HG02798 (cell line): ENCODE measurements around the gene ACYP2.
"Not testable (repeated sequence)": the region's sequence is repeated elsewhere in the genome, so short reads cannot be mapped to it uniquely, and the experiment has no call there.

Source experiments
- ATAC-seq: cut with Tn5 transposase; IDR thresholded peaks from one replicate; pipeline ENCODE4 v1.9.1; 2021; ENCODE audit warnings: mild to moderate bottlenecking; ENCODE audit not compliant: unreplicated experiment, poor library complexity

ACYP2 gene

DNA sequence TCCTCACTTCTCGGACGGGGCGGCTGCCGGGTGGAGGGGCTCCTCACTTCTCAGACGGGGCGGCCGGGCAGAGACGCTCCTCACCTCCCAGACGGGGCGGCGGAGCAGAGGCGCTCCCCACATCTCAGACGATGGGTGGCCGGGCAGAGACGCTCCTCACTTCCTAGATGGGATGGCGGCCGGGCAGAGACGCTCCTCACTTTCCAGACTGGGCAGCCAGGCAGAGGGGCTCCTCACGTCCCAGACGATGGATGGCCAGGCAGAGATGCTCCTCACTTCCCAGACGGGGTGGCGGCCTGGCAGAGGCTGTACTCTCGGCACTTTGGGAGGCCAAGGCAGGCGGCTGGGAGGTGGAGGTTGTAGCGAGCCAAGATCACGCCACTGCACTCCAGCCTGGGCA is 19.3 kb upstream of the ACYP2 start:
- not testable (repeated sequence) for ATAC-seq

DNA sequence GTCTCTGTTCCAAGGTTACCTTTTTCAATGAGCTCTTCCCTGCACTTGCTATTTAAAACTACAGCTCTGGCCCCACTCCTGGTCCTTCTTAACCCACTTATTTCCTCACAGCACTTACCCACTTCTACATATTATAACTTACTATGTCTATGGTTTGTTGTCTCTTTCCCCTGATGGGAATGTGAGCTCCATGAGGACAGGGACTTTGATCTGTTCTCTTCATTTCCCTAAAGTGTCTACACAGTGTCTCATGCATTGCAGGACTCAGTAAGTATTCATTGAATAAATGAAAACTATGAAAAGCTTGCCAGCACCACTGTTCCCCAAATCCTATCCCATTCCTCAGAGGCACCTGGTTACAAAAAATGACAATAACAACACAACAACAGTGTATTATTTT is 18.3 kb upstream of the ACYP2 start:
- ATAC-seq = no peak

DNA sequence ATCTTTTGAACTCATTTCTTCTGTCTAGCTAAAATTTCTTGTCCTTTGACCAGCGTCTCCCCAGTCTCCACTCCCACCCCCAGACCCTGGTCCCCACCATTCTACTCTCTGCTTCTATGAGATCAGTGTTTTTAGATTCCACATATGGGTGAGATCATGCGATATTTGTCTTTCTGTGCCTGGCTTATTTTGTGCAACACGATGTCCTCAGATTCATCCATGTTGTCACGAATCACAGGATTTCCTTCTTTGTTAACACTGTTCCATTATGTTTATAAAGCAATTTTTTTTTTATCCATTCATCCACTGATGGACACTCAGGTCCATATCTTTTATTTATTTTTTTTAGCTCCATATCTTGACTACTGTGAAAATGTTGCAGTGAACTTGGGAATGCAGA is 16.0 kb upstream of the ACYP2 start:
- ATAC-seq = no peak

DNA sequence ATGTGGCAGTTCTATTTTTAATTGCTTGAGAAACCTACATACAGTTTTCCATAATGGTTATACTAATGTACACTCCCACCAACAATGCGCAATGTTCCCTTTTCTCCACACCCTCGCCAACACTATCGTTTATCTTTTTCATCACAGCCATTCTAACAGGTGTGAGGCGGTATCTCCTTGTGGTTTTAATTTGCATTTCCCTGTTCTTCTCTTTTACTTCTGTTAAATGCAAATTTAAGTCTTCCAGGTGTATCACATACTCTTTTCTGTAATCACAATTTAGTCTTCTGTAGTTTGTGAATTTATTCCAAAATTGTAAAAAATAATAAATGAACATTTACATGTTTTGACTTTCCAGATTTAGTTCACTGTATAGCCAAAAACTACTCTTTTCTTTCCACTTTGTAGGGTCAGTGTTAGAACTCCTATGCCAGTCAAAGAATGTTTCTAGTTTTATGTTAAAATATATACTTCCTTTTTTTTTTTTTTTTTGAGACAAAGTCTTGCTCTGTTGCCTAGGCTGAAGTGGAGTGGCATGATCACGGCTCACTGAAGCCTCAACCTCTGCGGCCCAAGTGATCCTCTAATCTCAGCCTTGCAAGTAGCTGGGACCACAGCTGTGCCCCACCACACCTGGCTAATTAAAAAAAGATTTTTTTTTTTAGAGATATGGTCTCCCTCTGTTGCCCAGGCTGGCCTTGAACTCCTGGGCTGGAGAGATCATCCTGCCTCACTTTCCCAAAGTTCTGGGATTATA is 15.4 kb upstream of the ACYP2 start:
- peak; percentile 78 for ATAC-seq

DNA sequence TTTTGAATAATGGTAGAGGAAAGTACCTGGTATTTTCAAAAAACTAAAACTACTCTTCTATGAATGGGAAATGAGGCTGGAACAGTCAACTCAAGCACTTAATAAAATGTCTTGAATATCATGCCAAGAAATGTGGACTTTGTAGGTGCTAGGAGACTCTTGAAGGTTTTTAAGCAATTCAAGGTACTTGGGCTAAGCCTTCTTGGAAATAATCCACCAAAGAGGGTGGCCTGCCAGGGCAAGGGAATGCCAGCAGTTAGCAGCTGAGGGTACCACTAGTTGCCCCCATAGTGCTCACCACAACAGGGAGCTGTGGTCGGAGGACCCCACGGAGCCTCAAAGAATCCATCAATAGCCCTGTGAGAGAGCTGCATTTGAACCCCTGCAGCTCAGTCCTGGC is 14.6 kb upstream of the ACYP2 start:
- ATAC-seq = no peak

DNA sequence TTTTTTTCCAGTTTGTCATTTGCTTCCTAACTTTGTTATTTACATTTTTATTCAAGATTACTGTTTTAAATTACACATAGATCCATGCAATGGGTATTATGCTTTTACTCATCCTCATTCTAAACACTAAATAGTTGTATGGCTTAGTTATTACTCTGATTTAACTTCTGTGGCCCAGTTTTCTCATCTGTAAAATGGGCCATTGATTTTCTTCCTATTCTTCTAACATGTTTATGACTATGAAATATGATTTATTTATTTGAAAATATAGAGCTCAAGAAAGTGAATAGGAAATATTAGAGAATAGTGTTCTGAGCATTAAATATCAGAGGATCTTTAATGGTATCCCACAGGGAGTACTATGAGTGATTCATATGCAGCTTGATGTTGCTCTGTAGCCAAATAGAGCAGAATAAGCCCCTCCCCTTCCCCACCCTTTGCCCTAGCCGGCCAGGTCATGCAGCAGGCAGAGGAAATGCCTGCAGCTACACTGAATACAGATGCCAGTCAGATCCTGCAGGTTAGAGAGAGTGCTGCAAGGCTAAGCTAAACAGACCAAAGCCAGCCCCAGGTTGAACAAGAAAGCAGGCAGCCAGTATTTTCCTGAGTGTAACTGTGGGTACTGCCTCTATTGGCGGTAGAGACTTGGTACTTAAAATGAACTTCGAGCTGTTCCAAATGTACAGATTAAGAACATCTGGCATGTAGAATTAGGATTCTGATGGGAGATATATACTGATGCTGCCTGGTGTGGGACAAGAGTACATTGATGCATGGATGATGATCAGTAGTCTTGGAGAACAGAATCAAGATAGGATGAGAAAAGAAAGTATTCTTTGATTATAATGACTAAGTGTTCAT is 11.7 kb upstream of the ACYP2 start:
- ATAC-seq = peak; percentile 44

DNA sequence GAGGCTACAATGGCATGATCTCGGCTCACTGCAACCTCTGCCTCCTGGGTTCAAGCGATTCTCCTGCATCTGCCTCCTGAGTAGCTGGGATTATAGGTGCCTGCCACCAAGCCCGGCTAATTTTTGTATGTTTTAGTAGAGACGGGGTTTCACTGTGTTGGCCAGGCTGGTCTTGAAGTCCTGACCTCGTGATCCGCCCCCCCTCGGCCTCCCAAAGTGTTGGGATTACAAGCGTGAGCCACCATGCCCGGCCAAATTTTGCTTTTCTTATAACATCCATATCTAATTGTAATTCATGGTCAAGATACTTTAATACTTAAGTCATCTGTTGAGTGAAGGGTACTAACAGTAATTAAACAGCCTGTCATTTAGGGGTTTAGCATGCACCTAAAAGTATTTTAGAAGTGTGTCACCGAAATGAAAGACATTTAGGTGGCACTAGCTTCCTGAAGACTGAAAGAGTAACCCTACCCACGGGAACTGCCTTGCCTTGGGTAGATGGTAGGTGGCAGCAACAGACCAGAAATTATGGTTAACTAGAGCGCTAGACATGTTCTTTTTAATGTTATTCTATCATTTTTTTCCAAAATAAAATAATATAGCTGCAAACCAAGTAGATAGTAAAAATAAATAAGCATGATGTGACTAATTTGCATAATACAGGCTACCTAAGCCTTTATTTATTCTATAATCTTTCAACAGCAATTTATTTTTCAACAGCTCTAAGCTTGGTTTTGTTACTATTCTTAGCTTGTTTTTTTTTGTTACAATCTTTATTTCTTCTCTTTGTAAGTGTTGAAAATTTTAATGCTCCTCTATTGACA is 8.6 kb upstream of the ACYP2 start:
- ATAC-seq = no peak

DNA sequence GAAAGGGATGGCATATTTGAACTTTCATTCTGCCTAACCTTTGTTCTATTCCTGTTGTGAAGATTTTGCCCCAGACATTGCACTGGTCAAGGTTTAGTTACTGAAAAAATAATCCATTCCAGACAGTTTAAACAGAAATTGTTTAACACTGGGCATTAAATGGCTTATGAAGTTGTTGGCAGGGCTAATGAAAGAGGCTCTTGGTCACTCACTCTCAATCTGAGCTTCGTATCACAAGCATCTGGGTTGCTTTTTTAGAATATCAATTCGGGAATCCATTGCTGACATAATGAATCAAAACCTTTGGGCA is 8.0 kb upstream of the ACYP2 start:
- no peak for ATAC-seq

DNA sequence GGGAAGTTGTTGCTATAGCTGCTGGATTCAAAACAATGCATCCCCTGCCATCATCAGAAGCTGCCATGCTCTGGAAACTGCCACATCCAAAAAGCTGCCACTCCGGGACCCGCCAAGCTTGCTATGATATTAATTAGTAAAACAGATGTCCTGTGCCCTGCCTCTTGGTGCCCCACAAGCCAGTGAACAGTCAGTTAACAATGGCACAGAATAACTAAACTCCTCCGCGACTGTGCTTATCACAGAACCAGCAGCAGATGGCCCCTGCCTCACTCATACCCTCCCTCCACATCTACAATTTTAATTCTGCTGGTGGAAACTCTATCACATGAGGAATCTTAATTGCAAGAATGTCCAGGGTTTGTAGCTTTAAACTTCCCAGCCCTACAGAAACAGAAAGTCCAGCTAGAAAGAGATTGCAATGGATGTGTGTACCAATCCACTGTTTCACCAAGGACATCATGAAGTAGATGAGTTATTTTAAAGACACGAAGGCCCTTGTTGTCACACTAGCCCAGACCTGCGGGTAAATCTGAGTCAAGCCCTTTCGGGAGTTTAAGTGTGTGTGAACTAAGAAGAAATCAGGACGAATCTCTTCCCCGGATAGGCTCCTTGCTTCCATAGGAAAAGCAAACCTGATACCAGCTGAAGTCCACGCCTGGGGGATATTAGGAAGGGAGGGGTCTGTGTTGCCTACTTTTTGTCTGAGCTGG is 7.4 kb upstream of the ACYP2 start:
- no peak for ATAC-seq

DNA sequence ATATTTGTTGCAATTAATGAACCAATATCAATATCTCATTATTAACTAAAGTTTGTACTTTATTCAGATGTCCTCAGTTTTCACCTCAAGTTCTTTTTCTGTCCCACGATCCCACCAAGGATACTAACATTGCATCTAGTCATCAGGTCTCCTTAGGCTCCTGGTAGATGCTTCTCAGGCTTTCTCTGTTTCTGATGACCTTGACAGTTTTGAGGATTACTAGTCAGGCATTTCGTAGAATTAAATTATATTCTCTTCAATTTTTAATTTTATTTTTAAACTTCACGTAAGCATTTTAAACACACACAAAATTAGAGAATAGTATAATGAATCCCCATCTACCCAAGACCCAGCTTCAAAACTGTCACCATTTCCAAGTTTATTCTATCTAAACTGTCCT is 5.6 kb upstream of the ACYP2 start:
- no peak for ATAC-seq

DNA sequence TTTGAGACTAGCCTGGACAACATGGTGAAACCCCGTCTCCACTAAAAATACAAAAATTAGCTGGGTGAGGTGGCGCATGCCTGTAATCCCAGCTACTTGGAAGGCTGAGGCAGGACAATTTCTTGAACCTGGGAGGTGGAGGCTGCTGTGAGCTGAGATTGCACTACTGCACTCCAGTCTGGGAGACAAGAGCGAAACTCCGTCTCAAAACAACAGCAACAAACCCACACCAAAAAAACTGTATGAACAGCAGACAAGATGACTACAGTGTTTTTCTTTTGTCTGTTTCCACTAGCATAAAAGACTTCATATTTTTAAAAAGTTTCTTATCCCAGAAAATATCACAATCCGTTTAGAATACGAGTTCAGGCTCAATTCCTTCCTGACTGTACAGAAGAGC is 936 bp upstream of the ACYP2 start:
- not testable (repeated sequence) for ATAC-seq

DNA sequence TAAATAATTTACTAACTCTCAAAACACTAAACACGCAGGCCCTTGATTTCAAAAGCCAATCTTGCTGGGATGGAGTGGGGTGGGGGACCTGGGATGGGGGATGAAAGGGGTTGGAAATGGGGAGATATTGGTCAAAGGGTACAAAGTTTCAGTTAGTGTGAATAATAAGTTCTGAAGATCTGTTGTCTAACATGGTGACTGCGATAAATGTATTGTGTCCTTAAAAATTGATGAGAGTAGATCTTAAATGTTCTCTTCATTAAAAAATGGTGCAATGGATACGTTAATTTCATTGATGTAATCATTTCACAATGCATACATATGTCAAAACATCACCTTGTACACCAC is 505 bp upstream of the ACYP2 start:
- no peak for ATAC-seq

DNA sequence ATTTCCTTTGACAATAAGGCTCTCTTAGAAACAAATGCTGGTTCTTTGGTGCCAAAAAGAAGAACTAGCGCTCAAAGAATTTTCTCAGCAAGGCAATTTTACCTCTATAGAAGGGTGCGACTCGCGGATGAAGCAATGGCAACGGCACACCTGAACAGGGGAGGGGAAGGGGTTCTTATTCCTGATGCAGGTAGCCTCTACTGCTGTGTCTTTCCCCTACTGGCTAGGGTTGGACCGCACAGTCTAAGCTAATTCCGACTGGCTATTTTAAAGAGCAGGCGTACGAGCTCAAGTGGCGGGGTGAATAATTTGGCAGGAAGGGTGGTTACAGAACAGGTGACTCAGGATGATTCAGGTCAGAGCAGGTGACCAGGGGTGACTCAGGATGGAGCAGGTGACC is 1.2 kb downstream of the ACYP2 start:
- ATAC-seq = not testable (repeated sequence)

DNA sequence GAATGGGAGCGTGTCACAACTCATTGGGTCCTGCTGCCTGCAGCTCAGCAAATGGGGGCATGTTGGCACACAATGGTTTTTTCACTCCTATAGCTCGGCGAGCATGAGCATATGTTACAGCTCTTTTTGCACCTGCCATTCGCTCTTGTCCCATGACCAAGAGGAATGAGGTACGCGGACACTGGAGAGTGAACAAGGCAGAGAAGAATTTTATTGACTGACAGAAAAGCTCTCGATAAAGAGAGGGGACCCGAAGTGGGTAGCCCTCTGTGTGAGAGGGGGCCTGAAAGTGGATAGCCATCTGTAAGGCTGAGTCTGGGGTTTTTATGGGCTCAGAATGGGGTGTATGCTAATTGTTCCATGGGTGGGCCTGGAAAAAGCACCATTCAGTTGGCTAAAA is 5.5 kb downstream of the ACYP2 start:
- ATAC-seq = no peak

DNA sequence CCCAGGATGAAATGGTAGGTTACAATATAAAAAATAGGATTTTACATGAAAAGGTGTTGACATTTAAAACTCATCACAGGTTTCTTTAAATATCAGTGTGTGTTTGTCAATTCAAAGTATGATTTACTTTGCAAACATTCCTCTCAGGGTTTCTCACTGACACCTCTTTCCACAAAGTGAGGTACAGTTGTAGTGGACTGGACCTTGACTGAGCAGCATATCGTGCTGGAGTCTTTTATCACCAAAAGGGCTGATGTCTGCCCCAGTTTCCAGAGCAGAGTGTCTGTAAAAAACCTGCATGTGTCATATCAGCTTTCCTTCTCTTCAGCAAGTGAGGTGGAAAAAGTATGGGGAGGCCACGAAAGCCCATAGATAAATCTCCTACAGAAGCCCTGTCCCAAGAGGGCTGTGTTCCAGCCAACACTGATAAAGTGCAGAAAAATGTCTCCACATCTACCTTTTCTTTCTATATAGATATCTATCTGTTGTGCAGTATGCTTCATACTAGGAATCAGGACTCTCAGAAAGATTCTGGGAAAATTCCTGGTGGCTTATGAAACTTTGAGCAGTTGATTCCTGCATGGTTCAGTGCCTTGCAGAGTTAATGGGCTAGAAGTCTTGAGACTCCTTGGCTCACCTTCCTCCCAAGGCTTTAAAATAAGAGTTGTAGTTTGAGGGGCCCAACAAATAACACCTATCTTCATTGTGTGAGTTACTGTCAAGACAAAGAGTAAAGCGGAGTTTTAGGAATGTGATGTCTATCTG is 6.9 kb downstream of the ACYP2 start:
- no peak for ATAC-seq

DNA sequence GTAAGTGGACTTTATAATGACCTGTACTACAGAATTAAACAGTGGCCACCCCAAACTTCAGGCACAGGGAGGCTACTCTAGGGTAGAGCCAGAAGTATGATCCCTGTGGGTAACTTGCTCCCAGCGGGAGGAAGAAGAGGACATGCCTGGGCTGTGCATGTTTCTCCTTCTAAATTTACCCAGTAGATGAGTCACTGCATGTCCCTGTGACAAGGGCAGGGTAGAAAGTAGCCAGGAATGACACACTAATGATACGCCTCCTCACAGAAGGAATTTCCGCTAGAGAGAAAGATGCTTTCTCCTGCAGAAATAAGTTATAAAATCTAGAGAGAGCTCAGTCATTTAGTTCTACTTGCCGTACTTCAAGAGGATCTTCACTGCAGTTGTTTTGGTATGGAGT is 7.5 kb downstream of the ACYP2 start:
- no peak for ATAC-seq

DNA sequence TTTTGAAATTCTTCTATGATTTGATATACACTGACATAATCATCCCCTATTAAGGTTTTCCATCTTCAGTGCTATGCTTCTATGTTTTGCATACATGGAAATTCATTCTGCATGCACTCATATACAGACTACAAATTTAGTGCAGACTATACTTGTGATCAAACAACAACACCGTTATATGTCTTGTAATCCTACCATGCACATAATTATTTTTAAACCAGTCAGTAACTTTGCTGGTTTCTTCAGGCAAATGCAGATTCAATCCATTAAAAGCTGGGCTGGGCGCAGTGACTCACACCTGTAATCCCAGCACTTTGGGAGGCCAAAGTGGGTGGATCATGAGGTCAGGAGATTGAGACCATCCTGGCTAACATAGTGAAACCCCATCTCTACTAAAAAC is 11.8 kb downstream of the ACYP2 start:
- ATAC-seq = not testable (repeated sequence)

DNA sequence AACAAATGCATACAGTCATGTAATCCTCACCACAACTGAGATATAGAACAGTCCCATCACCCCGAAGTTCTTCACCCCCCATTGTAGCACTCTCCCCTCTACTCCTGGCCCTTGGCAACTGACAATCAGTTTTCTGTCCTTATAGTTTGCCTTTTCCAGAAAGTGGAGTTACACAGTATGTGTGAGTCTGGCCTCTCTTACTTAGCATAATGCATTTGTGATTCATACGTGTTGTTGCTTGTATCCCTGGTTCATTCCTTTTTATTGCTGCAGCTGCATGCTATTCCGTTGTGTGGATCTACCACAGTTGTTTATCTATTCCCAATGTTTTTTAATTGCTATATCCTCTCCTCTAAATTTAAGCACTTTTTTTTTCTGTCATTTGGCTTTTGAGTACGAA is 17.6 kb downstream of the ACYP2 start:
- no peak for ATAC-seq

DNA sequence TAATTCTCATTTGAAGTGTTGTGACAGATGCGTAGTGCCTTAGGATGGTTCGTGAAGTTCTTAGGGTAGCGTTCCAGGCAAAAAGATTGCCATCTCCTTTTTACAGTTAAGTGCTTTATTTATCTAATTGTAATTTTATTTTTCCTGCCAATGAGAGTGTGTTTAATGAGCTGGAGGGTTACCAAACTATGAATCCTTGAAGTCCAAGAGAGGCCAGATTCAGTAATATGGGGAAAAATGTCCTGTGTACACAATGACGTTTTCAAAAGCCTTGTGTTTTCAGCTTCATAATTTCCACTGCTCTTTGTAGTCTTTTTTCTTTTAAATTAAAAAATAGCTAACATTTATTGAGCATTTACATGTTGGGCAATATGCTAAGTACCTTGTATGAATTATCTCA is 23.8 kb downstream of the ACYP2 start:
- no peak for ATAC-seq

DNA sequence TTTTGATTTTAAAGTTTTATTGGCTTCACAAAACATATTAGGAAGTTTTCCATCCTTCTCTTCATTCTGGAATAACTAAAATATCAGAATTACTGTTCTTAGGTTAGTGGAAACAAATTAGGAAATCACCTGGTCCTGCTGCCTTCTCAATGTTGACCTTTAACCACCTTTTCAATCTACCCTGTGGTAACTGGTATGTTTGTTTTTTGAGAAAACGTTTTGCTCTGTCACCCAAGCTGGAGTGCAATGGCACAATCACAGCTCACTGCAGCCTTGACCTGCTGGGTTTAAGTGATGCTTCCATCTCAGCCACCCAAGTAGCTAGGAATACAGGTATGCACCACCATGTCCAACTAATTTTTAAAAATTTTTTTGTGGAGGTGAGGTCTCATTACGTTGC is 28.4 kb downstream of the ACYP2 start:
- no peak for ATAC-seq
